Esophagus (tissue), 2 donors: Measurements from ENCODE around the gene DAAM2. TPM values are rescaled to one million over a fixed set of nuclear protein-coding genes. Genes with fewer than 3 reads are reported as not detected.

ENCODE experiments used
- H3K27ac ChIP-seq, 2 donors: one replicate each; pipeline ENCODE4 v1.5.1; 2013; ENCODE audit warnings: low read depth in 2 of 2, mild to moderate bottlenecking in 2 of 2, inconsistent platforms in 1 of 2, low read length in 1 of 2, moderate library complexity in 1 of 2
- H3K27me3 ChIP-seq, 2 donors: one replicate each; pipeline ENCODE4 v1.6.1; 2013; ENCODE audit warnings: low read length in 2 of 2, control low read depth in 1 of 2, mild to moderate bottlenecking in 1 of 2; ENCODE audit not compliant: insufficient read depth in 2 of 2, control insufficient read depth in 1 of 2
- H3K36me3 ChIP-seq, 2 donors: one replicate each; pipeline ENCODE4 v1.6.1; 2013; ENCODE audit warnings: low read length in 1 of 2; ENCODE audit not compliant: control insufficient read depth in 2 of 2, insufficient read depth in 2 of 2
- H3K4me1 ChIP-seq, 2 donors: one replicate each; pipeline ENCODE4 v1.6.1; 2013; ENCODE audit warnings: low read length in 1 of 2; ENCODE audit not compliant: control insufficient read depth in 2 of 2, insufficient read depth in 2 of 2
- H3K4me3 ChIP-seq, 2 donors: one replicate each; pipeline ENCODE4 v1.5.1; 2013; ENCODE audit warnings: low read length in 2 of 2, mild to moderate bottlenecking in 2 of 2, low read depth in 1 of 2, moderate library complexity in 1 of 2
- H3K9me3 ChIP-seq, 2 donors: one replicate each; pipeline ENCODE4 v1.6.1; 2013; ENCODE audit warnings: mild to moderate bottlenecking in 2 of 2, low read depth in 1 of 2, low read length in 1 of 2, moderate library complexity in 1 of 2; ENCODE audit not compliant: control insufficient read depth in 2 of 2, insufficient read depth in 1 of 2
- WGBS, 2 donors: extraction: QIAGEN DNeasy Blood & Tissue Kit; methylation state at CpG; one replicate each; pipeline ENCODE4 v1.1.7; 2013; 5-methylcytosine and 5-hydroxymethylcytosine counted together
- polyA plus RNA-seq, 2 donors: library from polyadenylated mRNA; stranded (reverse); fragments of 200-250 nt; gene quantifications; one replicate each; pipeline ENCODE4 v1.2.3, GENCODE V29; 2013
- donor health status: healthy with polysubstance abuse.
- donor health status: Bipolar disorder and iron deficiency.

The DAAM2 gene
- polyA plus RNA-seq, 2 donors, result 10.7 to 11.3 TPM

GRCh38 chr6:39945626-39946025 is 153.4 kb downstream of the DAAM2 start:
- H3K27ac ChIP-seq, result peak overlapping the region in 1 of 2 donors; percentile 28
- no peaks in the 10 kb centered on the region for H3K9me3 ChIP-seq
- H3K4me1 ChIP-seq, result no peaks in the 10 kb centered on the region
- H3K27me3 ChIP-seq, result no peaks in the 10 kb centered on the region
- no peak overlapping the region for H3K4me3 ChIP-seq
- 39 to 48% methylated on average over 1 of the region's 1 CpG for WGBS, 2 donors
- H3K36me3 ChIP-seq, result peaks cover 0 to 3% of the 10 kb centered on the region in 2 donors

GRCh38 chr6:39947611-39948068 is 155.5 kb downstream of the DAAM2 start:
- WGBS, 2 donors, result 52 to 75% methylated on average over 5 of the region's 5 CpGs
- Histone ChIP-seq H3K27ac (no peak overlapping the region), H3K4me1 (no peaks in the 10 kb centered on the region), H3K4me3 (no peak overlapping the region), H3K9me3 (no peaks in the 10 kb centered on the region), H3K36me3 (peaks cover 0 to 3% of the 10 kb centered on the region in 2 donors), H3K27me3 (no peaks in the 10 kb centered on the region)

- H3K27me3 ChIP-seq, result no peaks in the 10 kb centered on the region
- no peak overlapping the region for H3K27ac ChIP-seq
- no peaks in the 10 kb centered on the region for H3K9me3 ChIP-seq
- H3K4me1 ChIP-seq, result no peaks in the 10 kb centered on the region
- no peak overlapping the region for H3K4me3 ChIP-seq
- H3K36me3 ChIP-seq, result peaks cover 0 to 3% of the 10 kb centered on the region in 2 donors
- 66 to 82% methylated on average over 5 of the region's 5 CpGs for WGBS, 2 donors
These were observed 156.1 kb downstream of the DAAM2 start for GRCh38 chr6:39948199-39948791.

DNA sequence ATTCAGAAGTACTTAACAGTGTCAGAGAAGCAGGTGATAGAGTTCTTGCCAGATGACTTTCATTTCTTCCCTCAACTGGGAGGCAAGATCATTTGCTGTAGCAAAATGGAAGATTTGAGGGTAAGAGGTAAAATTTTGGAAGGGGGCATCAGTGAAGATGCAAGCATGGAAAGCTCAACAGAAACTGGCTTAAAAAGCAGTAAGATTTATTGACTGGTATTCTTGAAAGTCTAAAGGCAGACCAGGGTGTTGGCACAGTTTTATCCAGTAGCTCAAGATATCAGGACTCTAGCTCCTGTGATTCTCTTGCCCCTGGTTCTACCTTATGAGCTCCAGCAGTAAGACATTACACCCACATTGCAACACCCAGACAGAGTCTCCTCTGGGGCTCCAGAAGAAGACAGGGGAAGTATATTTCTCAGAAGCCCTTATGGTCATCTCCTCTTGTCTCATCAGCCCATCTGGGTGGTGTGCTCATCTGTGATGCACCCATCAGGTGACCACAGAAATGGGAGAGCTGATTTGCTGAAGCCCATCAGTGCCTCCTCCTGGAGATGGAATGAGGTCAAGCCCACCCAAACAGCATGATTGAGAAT is 158.0 kb downstream of the DAAM2 start:
- Histone ChIP-seq H3K36me3 (peaks cover 0 to 3% of the 10 kb centered on the region in 2 donors), H3K4me3 (no peak overlapping the region), H3K27me3 (no peaks in the 10 kb centered on the region), H3K4me1 (no peaks in the 10 kb centered on the region), H3K27ac (no peak overlapping the region), H3K9me3 (no peaks in the 10 kb centered on the region)

DNA sequence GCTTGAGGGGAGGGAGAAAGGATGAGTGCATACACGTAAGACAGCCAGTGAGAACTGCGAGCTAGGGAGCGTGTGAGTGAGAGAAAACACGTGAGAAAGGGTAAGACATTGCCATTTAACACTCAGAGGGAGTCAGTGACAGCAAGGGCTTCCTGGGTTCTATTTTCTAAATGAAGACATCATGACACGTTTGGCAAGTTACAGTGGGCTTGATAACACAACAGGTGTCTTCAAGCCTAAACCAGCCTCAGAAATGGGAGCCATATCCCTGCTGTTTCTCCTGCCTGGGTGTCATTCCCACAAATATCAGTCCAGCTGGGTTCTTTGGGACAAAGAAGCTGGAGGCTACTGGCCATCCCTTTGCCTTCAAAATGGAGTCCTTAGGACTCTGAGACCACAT is 159.0 kb downstream of the DAAM2 start:
- Histone ChIP-seq H3K4me3 (no peak overlapping the region), H3K4me1 (no peaks in the 10 kb centered on the region), H3K36me3 (peaks cover 0 to 3% of the 10 kb centered on the region in 2 donors), H3K27me3 (no peaks in the 10 kb centered on the region), H3K9me3 (no peaks in the 10 kb centered on the region), H3K27ac (no peak overlapping the region)
- WGBS, 2 donors, result 81 to 89% methylated on average over 5 of the region's 5 CpGs

DNA sequence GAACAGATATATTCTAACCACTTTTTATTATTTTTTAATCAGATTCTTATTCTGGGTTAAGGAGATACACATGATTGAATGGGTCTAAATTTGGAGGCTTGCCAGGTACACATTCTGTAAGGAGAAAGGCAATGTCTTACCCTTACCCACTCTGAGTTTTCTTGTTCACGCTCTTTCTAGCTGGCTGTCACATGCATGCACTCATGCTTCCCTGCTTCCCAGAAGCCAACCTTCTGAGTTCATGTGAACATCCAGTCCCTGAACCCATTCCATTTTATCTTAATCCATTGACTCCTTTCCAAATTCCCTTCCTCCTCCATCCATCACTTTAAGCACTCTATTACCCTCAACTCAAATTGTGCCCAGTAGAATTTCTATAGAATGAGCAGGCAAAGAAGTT is 159.5 kb downstream of the DAAM2 start:
- no peaks in the 10 kb centered on the region for H3K27me3 ChIP-seq
- no peak overlapping the region for H3K4me3 ChIP-seq
- H3K36me3 ChIP-seq, result peaks cover 0 to 3% of the 10 kb centered on the region in 2 donors
- 77 to 85% methylated on average over 1 of the region's 1 CpG for WGBS, 2 donors
- H3K27ac ChIP-seq, result no peak overlapping the region
- H3K4me1 ChIP-seq, result no peaks in the 10 kb centered on the region
- no peaks in the 10 kb centered on the region for H3K9me3 ChIP-seq

DNA sequence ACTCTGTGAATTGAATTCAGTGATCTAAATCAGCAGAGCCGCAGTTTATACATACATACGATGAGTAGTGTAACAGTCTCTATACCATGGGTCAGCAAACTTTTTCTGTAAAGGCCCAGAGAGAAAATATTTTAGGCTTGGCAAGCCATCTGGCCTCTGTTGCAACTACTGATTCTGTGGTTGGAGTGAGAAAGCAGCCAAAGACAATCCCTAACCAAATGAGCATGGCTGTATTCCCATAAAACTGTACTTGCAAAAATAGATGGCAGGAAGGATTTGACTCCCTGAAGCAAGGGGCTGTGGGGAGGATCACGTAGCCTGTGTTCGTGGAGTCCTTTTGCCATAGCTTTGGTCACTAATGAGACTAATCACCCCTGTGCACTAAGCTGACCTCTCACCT is 160.0 kb downstream of the DAAM2 start:
- H3K4me1 ChIP-seq, result no peaks in the 10 kb centered on the region
- no peak overlapping the region for H3K27ac ChIP-seq
- no peaks in the 10 kb centered on the region for H3K27me3 ChIP-seq
- H3K36me3 ChIP-seq, result peaks cover 0 to 3% of the 10 kb centered on the region in 2 donors
- H3K9me3 ChIP-seq, result no peaks in the 10 kb centered on the region
- no peak overlapping the region for H3K4me3 ChIP-seq
- 78 to 79% methylated on average over 4 of the region's 4 CpGs for WGBS, 2 donors

- H3K27me3 ChIP-seq, result no peaks in the 10 kb centered on the region
- WGBS, 2 donors, result 69 to 72% methylated on average over 2 of the region's 2 CpGs
- H3K4me3 ChIP-seq, result no peak overlapping the region
- no peaks in the 10 kb centered on the region for H3K4me1 ChIP-seq
- no peak overlapping the region for H3K27ac ChIP-seq
- no peaks in the 10 kb centered on the region for H3K9me3 ChIP-seq
- no peaks in the 10 kb centered on the region for H3K36me3 ChIP-seq
These were observed 161.0 kb downstream of the DAAM2 start for GRCh38 chr6:39953076-39953618.
